ENCODE results near the gene ST6GALNAC5. TPM values are rescaled to one million over a fixed set of nuclear protein-coding genes. Genes with fewer than 3 reads are reported as not detected.

The ST6GALNAC5 gene
- total and polyA plus RNA-seq, 10 of the 15 experiments (the other 5 are each of a cell fraction or from before 2014, with no cell fraction given) = under 0.01 to 1.8 (median 0.07) TPM; not detected in 6

DNA sequence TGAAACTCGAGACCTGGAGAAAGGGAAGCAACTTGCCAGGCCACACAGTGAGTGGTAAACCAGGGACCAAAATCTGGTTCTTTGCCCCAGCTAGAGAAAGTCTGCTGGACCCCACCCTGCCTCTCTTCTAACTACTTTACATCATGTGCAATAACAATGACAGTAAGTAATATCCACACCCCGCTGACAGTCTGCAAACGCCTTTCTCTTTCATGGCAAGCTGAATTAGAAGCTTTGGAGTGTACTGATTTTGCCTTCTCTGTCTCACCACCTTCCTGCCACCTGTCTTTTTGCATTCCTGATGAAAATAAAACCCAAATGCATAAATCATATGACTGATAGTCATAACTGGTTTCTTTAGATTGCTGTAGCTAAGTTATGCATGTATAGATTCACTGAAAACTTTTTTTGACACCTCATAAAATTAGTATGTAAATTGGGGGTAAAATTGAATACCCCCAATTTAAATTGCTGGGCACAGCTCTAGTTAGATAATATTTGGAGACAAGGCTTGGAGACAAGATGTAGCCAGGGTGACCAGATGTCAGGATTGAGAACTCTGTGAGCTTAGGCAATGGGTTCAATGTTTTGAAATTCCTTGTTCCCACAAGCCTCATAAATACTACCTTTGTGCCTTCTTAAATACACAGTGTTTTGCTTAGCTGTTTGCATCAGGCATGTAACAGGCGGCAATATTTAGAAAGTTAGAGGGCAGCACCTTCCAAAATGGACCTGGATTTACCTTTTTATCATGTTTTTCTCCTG is 73.5 kb downstream of the ST6GALNAC5 start:
- Histone ChIP-seq H3K36me3 (ENCODE audit: control insufficient read depth in 2 of 2, insufficient read depth in 2 of 2, low read length in 1 of 2) (no peaks in the 10 kb centered on the region), H3K79me2 (ENCODE audit: control insufficient read depth, insufficient read depth, low read length) (no peaks in the 10 kb centered on the region), H3K9me3 (replicated peaks; ENCODE audit: control insufficient read depth, insufficient read depth, low read length) (no peaks in the 10 kb centered on the region; the same call in 2 of the 3 replicates), H3K27me3 (replicated peaks in 1 of 2; ENCODE audit: control insufficient read depth in 2 of 2, insufficient read depth in 2 of 2, low read length in 1 of 2) (no peaks in the 10 kb centered on the region), H3K9ac (ENCODE audit: control insufficient read depth, insufficient read depth, low read length) (no peak overlapping the region), H3K27ac (ENCODE audit: control insufficient read depth, insufficient read depth) (no peak overlapping the region), H3K4me3 (no peak overlapping the region), H4K20me1 (ENCODE audit: control insufficient read depth, insufficient read depth) (no peaks in the 10 kb centered on the region), H3K4me2 (ENCODE audit: control insufficient read depth, insufficient read depth) (no peak overlapping the region), H3K4me1 (ENCODE audit: control insufficient read depth, insufficient read depth, low read length) (peaks cover 8% of the 10 kb centered on the region; the same call in 1 of the 2 replicates), H2AFZ (ENCODE audit: control insufficient read depth, low read depth, low read length) (no peak overlapping the region)
- whole genome bisulfite sequencing (ENCODE audit: insufficient coverage, insufficient replicate concordance, low lambda C conversion rate, missing lambda C conversion rate) = 9% methylated on average over 4 of the region's 4 CpGs
- ATAC-seq = no peak
- ChIA-PET SMC1A (ENCODE audit: uncharacterized antibody, unreplicated experiment) (interaction anchor here (0.5 to 11.3 kb wide), 29 partner anchors 8 to 1212 kb away, joined by 3 to 215 read pairs (median 6); no protein-coding TSS in a partner anchor), RAD21 (ENCODE audit: unreplicated experiment) (interaction anchor here (0.8 to 9.9 kb wide), 10 partner anchors 8 to 185 kb away, joined by 3 to 117 read pairs (median 6); no protein-coding TSS in a partner anchor), CTCF (interaction anchor here (0.9 to 6.9 kb wide), 16 partner anchors 8 to 181 kb away, joined by 3 to 47 read pairs (median 4); no protein-coding TSS in a partner anchor), POLR2A (interaction anchor here (1.0 to 4.7 kb wide), 8 partner anchors 8 to 66 kb away, joined by 3 to 54 read pairs (median 4); no protein-coding TSS in a partner anchor)
- intact Hi-C loops (cut with micrococcal nuclease; ENCODE audit: unreplicated experiment) (no loop called here), in situ Hi-C loops (cut with MboI) (no loop called here)
- BruUV-seq (replicated peaks) = no TSS peak
- no peak for DNase-seq (ENCODE audit: low read depth, low spot score)
- FAIRE-seq = no peak
- TF ChIP-seq RCOR1 (conservative IDR thresholded peaks at IDR 0.05; ENCODE audit: low read depth, low read length) (no peak), HDGF (IDR thresholded peaks at IDR 0.05) (no peak), POLR2AphosphoS2 (IDR thresholded peaks at IDR 0.05; ENCODE audit: low read depth, low read length) (no peak), SUPT20H (IDR thresholded peaks at IDR 0.05; ENCODE audit: borderline replicate concordance, control insufficient read depth, low read depth, low read length) (no peak), BHLHE40 (IDR thresholded peaks at IDR 0.05; ENCODE audit: borderline replicate concordance in 1 of 2, low read depth in 2 of 2, low read length in 1 of 2) (no peak), GATAD2B (conservative IDR thresholded peaks at IDR 0.05; ENCODE audit: low read depth) (no peak), HSF1 (IDR thresholded peaks at IDR 0.05; ENCODE audit: low read depth, low read length) (no peak), CBX5 (IDR thresholded peaks at IDR 0.05; ENCODE audit: low read depth) (no peak), SREBF1 (IDR thresholded peaks at IDR 0.05; ENCODE audit: low read length) (no peak), POU2F2 (IDR thresholded peaks at IDR 0.05; ENCODE audit: borderline replicate concordance, low read depth, low read length) (no peak), NR2C2 (IDR thresholded peaks at IDR 0.05; ENCODE audit: borderline replicate concordance, control insufficient read depth, insufficient read length, low read depth) (no peak), CEBPZ (IDR thresholded peaks at IDR 0.05; ENCODE audit: low read depth, low read length) (no peak), FOS (IDR thresholded peaks at IDR 0.05; ENCODE audit: borderline replicate concordance, extremely low read depth, insufficient read length) (no peak)
- TF ChIP-seq, protein P1, sequence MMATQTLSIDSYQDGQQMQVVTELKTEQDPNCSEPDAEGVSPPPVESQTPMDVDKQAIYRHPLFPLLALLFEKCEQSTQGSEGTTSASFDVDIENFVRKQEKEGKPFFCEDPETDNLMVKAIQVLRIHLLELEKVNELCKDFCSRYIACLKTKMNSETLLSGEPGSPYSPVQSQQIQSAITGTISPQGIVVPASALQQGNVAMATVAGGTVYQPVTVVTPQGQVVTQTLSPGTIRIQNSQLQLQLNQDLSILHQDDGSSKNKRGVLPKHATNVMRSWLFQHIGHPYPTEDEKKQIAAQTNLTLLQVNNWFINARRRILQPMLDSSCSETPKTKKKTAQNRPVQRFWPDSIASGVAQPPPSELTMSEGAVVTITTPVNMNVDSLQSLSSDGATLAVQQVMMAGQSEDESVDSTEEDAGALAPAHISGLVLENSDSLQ (IDR thresholded peaks at IDR 0.05) = no peak
